Middle frontal gyrus (tissue), 1 donor: ENCODE results near the gene PNKD.
"Not testable (repeated sequence)": the region's sequence is repeated elsewhere in the genome, so short reads cannot be mapped to it uniquely, and the experiment has no call there.

Experiments
- DNase-seq: peaks from one replicate; pipeline ENCODE4 v3.0.0-alpha.2; 2015; ENCODE audit warnings: low spot score; ENCODE audit errors: extremely low spot score

Gene PNKD

GRCh38 chr2:218272531-218273212, 2.4 kb downstream of the PNKD start:
- peak; percentile 73 for DNase-seq

- DNase-seq, result not testable (repeated sequence)
Measured at GRCh38 chr2:218273214-218273907, 3.0 kb downstream of the PNKD start.

DNA sequence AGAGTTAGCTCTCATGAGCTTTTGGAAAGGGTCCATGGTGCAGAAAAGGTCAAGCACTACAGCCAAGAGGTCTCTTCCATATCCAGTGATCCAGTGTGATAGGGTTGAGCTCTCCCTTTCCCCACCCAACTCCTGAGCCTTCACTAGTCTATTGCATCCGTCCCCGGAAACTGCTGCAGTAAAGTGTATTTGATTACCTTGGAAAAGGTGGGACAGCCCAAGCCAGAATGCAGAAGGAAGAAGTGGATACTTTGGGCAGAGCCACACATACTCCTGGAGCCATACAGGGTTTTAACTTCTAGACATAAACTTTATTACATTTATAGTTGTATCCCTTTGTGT, 3.6 kb downstream of the PNKD start:
- DNase-seq, result no peak

GRCh38 chr2:218274586-218274985, 4.3 kb downstream of the PNKD start:
- DNase-seq, result no peak

GRCh38 chr2:218275371-218276072, 5.2 kb downstream of the PNKD start:
- no peak for DNase-seq

DNA sequence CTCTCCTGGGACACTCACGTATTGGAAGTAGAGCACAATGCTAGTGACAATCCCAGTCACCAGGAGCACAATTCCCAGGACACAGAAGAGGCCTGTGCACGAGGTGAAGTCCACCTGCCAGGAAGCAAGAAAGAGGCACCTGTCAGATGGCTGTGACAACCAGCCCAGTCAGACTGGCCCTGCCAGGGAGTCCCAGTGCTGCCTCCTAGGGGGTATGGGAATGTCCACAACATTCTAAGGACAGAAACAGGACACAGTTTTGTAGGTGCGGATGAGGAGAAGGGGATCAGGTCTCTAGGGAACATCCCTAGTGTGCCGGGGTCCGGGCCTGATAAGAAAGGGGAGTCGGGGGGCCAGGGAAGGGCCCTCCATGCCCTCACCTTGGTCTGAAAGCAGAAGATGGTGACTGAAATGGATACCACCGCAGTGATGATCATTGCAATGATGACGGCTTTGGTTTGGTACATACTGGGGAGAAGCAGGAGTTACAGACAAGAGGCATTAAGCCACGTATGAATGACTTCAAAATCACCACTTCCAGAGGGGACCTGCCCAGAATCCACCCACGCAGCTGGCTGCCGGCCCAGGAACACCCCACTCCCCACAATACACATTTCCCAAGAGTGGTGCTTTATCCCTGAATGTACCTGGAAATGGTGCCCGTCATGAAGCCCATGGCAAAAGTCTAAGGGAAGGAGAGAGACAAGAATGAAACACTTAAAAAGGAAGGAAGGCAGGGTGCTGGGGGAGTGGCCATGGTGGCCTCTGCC, 6.9 kb downstream of the PNKD start:
- DNase-seq, result no peak

DNA sequence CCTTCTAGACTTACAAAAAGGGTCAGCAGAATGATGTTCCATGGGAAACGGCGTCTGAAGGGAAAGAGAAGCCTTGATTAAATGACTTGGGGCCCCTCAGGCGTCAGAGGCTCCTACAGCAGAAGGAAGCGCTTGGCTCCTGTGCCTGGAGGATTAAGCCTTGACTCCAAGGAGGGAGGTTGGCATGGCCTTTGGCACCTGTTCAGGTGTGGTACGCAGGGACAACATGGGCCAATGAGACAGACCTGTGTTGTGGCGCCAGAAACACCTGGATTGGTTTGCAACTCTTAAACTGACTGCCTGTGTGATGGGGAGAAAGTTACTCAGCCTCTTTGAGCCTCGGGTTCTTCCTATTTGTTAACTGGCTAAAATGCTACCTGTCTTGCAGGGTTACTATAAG, 7.6 kb downstream of the PNKD start:
- no peak for DNase-seq

DNA sequence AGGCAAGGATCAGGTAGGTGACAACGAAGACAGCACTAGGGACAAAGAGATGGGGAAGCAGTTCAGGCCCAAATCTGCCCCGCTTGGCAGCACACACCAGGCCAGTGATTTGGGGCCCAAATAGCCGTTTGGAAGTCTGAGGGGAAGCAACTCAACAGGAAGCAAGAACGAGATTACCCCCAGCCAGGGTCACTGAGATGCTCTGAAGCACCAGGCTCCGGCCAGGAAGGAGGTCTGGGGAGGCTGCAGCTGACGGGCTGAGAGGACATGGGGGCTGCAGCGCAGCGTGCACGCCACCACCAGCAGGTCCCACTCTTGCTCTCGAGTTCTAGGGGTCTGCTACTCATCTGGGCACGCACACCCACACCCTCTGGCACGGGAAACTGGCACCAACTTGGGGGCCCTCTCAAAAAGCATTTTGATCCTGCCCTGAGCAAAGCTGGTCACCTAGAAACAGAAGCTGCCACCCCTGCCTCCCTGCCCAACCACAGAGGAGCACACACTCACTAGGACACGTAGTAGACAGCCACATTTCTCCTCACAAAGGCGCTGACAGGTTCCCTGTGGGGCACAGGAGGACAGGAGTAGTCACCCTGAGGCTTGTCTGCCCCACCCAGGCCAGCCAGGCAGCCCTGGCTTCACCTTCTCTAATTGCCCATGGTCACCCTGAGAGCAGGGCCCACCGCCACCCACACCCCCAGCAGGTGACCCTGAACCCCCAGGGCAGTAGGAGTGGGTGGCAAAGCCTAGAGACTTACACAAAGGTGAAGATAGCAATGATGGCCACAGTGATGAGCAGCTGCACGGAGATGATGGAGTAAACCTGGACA, 8.4 kb downstream of the PNKD start:
- DNase-seq, result no peak

GRCh38 chr2:218280260-218280870, 10.0 kb downstream of the PNKD start:
- DNase-seq, result no peak

- DNase-seq, result no peak
Measured at GRCh38 chr2:218281449-218281848, 11.1 kb downstream of the PNKD start.

- DNase-seq, result no peak
Measured at GRCh38 chr2:218282173-218282991, 12.1 kb downstream of the PNKD start.

- no peak for DNase-seq
Measured at GRCh38 chr2:218284106-218284811, 13.9 kb downstream of the PNKD start.

GRCh38 chr2:218285604-218286003, 15.3 kb downstream of the PNKD start:
- no peak for DNase-seq

GRCh38 chr2:218286570-218287459, 16.5 kb downstream of the PNKD start:
- peak; percentile 76 for DNase-seq

- no peak for DNase-seq
Measured at GRCh38 chr2:218289639-218290315, 19.5 kb downstream of the PNKD start.

- DNase-seq, result no peak
Measured at GRCh38 chr2:218290316-218291261, 20.3 kb downstream of the PNKD start.
